NCI-H1417 (cell line): ENCODE results near the gene GLCE.

Source experiments
- DNase-seq, 3 experiments: peaks; one replicate each; lab custom pipeline; 2025; lab: John Stamatoyannopoulos, UW

GLCE gene

GRCh38 chr15:69206079-69206478 is 45.6 kb downstream of the GLCE start:
- DNase-seq: no peak

- DNase-seq: no peak
Measured at GRCh38 chr15:69209661-69210060, 49.2 kb downstream of the GLCE start.

GRCh38 chr15:69210574-69210973 is 50.1 kb downstream of the GLCE start:
- DNase-seq: no peak

GRCh38 chr15:69213786-69214185 is 53.4 kb downstream of the GLCE start:
- no peak for DNase-seq

GRCh38 chr15:69215314-69216035 is 55.0 kb downstream of the GLCE start:
- DNase-seq: no peak

- DNase-seq: no peak
Measured at GRCh38 chr15:69217381-69217780, 56.9 kb downstream of the GLCE start.

- no peak for DNase-seq
Measured at GRCh38 chr15:69219690-69220089, 59.3 kb downstream of the GLCE start.

- DNase-seq: no peak
Measured at GRCh38 chr15:69222002-69222474, 61.6 kb downstream of the GLCE start.

GRCh38 chr15:69223083-69223813 is 62.8 kb downstream of the GLCE start:
- no peak for DNase-seq

- no peak for DNase-seq
Measured at GRCh38 chr15:69224383-69224782, 63.9 kb downstream of the GLCE start.

- peak in 1 of 3 experiments; percentile 32 for DNase-seq
Measured at GRCh38 chr15:69225355-69226022, 65.1 kb downstream of the GLCE start.

GRCh38 chr15:69226023-69226355 is 65.6 kb downstream of the GLCE start:
- DNase-seq: no peak

GRCh38 chr15:69232144-69232543 is 71.7 kb downstream of the GLCE start:
- DNase-seq: no peak

- no peak for DNase-seq
Measured at GRCh38 chr15:69232765-69233164, 72.3 kb downstream of the GLCE start.

GRCh38 chr15:69234676-69235075 is 74.2 kb downstream of the GLCE start:
- no peak for DNase-seq

GRCh38 chr15:69236505-69236904 is 76.1 kb downstream of the GLCE start:
- DNase-seq: no peak

- DNase-seq: peak in 2 of 3 experiments; percentile 22 to 40
Measured at GRCh38 chr15:69237718-69238117, 77.3 kb downstream of the GLCE start.

GRCh38 chr15:69244798-69245197 is 84.4 kb downstream of the GLCE start:
- no peak for DNase-seq

- no peak for DNase-seq
Measured at GRCh38 chr15:69253156-69253555, 92.7 kb downstream of the GLCE start.

GRCh38 chr15:69265347-69265955 is 105.0 kb downstream of the GLCE start:
- peak; percentile 7 to 76 (median 18) for DNase-seq

- no peak for DNase-seq
Measured at GRCh38 chr15:69271217-69271616, 110.8 kb downstream of the GLCE start.

GRCh38 chr15:69272139-69272538 is 111.7 kb downstream of the GLCE start:
- DNase-seq: no peak

- no peak for DNase-seq
Measured at GRCh38 chr15:69272891-69273290, 112.5 kb downstream of the GLCE start.
